Dermis blood vessel endothelial cell (primary cell): ENCODE data around the gene MBD5. TPM values are rescaled to one million over a fixed set of nuclear protein-coding genes. Genes with fewer than 3 reads are reported as not detected.

ENCODE experiments used
- DNase-seq: peaks from one replicate; pipeline ENCODE4 v3.0.0; 2010
- total RNA-seq: library from RNA; depleted of rRNA; stranded (reverse); fragments of >200 nt; gene quantifications from 2 replicates; pipeline ENCODE4 v1.2.3, GENCODE V29; 2014

MBD5 gene
- total RNA-seq, 1 donor from 2014 or later, result 12.3 TPM

DNA sequence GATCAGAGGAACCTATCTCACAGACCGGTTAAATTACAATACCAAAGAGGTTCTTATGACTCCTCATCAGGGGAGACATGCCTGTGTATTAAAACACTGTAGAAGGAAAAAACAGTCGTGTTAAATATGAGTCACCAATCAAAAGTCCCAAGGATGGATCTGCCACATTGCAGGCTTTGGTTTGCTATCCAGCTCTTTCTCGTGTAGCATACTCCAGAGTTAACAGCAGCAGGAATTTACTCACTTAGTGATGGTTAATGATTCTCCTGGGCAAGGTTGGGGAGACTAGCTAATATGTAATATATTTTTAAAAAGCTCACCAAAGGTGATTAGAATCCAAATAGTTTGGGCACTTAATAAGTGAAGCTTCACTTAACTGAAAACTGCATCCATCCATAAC is 109.7 kb downstream of the MBD5 start:
- DNase-seq, result peak; percentile 9

DNA sequence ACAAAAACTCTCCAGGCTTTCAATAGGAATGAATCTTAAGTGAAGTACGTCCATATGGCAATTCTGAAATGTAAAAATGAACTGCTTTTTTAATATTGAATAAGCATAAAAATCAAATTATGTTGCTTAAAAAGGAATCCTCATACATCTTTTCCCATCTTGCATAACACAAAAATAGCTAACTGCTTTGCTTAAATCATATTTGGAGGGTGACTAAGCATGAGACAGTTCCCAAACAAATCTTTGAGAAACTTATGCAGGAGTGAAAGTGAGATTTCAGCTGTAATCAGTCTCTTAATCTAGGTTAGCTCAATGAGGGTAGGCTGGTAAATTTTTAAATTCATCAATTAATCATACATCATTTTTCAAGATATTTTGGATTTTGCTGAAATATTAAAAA is 111.5 kb downstream of the MBD5 start:
- DNase-seq, result no peak

DNA sequence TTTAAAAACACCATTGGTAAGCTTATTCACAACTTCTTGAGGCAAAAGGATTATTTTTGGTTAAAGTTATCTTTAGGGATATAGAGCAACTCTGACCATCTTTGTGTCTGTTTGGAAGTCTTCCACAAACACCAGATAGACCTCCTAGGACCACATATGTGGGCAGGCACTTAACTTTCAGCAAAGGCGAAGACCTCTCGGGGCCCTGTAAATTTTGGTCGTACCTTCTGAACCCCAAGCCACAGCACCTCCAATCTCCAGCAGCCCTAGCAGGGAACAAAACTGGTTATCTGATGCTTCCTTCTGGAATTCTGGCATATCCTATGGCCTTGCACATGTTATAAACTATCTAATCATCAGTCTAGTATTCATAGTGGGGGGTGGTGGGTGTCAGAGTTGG is 114.8 kb downstream of the MBD5 start:
- no peak for DNase-seq

- DNase-seq, result no peak
These were observed 115.5 kb downstream of the MBD5 start for GRCh38 chr2:148136441-148136840.

DNA sequence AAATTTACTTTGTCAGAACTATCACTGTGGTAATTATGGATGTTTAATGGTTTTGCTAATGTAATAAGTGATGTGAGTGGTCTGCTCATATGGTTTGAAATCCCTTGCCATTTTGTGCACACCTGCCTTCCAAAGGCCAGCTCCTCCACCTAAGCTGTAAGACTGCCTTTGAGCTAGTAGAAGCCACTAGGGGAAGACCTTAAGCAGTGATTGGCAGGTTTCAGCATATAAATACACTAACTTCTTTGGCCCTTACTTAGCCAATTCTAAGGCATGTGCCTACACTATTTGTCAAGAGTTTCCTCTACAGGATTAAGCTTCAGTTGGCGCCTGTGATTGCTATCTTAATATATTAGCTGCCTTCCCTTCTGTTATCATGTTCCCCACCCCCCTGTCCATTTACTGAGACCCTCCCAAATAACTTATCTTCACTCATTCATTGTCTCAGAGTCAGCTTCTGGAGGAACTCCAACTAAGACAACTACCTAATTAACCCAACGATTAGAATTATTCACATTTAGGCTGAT is 141.1 kb downstream of the MBD5 start:
- no peak for DNase-seq

DNA sequence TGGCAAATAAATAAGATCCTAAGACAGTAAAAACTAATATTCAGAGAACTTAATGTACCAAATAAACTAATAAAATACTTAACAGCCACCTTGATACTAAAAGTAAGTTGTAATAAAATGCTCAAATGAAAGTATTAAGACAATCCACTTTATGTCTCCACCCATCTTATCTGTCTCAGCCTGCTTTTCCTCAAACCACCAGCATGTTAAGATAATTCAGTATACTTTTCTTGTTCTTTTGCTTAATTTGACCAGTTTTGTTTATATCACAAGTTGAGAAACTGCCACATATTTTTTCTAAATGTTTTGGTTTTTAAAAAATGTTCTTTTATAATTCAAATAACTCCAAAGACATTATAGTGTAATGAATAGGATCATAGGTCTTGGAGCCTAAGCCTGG is 142.0 kb downstream of the MBD5 start:
- DNase-seq, result no peak

DNA sequence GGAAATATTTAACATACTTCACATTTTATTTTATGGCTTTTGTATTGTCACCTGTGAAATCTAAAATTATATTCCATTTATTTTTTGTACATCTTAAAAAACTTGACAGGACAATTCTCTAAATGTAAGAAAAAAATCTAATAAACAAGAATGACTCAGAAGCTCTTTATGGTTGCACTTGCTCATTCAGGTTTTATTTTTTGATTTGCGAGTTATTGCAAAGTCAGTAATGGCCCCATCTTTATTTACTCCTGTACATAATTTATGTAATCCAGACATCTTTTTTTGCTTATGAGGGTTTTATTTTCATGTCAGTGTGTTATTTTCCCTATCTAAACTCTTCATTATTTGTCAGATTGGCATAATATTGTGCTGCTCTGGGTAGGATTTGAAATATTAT is 145.1 kb downstream of the MBD5 start:
- no peak for DNase-seq

DNA sequence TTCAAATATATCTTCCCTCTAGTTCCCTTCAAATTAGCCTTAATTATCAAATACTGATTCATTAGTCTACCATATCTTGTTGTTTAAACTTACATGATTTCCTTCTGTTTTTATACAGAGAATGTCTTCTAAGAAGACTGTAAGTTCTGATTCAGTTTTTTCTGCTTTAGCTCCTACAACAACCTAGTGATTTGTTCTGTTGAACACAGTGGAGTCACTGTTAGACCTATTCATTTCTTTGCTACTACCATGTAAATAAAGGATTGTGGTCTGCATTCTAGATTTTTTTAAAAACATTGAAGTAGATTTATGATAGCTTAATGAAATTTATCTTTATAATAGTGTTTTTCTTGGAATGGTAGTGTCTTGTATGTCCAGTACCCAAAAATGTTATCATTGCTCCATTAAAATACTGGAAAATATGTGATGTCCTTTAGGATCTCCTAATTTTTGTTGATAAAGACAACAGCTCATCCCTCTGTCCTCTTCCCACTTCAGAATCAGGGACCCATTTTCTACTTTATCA is 146.4 kb downstream of the MBD5 start:
- no peak for DNase-seq

DNA sequence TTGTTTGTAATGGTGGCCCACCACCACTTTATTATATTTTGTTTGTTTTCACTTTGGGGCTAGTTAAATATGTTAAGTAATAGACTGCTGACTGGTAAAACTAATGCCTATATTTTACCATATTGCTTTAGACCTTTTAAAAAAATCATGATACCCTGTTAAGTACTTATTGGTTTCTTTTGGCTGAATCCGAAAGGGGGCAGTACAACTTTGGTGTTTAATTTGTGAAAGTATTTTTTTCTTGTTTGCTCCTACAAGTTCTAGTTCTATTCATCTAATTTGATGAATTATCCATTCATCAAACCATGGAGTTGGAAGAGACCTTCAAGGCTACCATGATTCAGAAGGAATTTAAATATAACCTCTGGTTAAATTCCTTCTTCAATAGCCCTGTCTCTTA is 147.0 kb downstream of the MBD5 start:
- no peak for DNase-seq

- no peak for DNase-seq
These were observed 151.4 kb downstream of the MBD5 start for GRCh38 chr2:148172131-148172753.

GRCh38 chr2:148173168-148173567 is 152.3 kb downstream of the MBD5 start:
- DNase-seq, result no peak

- no peak for DNase-seq
These were observed 156.7 kb downstream of the MBD5 start for GRCh38 chr2:148177559-148177958.

DNA sequence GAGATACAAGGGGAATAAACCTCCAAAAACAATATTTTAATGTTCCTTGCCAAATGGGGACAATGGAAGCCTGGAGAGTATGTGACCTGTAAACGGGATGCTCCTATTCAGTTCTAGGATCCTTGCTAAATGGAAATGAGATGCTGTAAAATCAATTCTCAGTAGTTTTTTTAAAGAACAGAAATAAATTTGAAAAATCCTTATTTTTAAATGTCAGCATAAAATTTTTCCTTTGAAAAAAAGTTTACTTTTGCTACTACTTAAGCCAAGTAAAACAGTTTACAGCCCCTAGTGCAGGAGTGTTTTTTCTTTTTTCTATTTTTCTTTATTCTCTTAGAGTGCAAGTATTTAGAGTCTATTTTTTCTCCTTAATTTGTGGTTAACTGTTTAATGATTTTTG is 158.8 kb downstream of the MBD5 start:
- no peak for DNase-seq

DNA sequence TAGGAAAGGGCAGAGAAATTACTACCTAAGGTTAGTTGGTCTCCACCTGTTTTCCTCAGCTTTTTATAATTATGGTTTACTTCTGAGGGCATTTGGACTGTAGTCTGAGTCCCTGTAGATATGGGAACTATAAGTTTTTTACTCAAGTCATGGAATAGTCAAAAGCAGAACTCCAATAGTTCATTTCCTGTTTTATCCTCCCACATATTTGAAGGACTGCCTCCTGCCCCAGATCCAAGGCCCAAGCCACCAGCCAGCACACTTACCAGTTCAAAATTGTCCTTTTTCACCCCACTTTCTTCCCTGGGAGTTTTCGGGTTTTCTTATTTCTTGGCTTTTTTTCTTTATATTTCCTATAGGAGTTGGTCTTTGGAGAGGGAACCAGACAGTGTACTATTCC is 164.1 kb downstream of the MBD5 start:
- no peak for DNase-seq

- DNase-seq, result no peak
These were observed 174.0 kb downstream of the MBD5 start for GRCh38 chr2:148194882-148195281.

- DNase-seq, result peak; percentile 68
These were observed 180.4 kb downstream of the MBD5 start for GRCh38 chr2:148201075-148202004.

DNA sequence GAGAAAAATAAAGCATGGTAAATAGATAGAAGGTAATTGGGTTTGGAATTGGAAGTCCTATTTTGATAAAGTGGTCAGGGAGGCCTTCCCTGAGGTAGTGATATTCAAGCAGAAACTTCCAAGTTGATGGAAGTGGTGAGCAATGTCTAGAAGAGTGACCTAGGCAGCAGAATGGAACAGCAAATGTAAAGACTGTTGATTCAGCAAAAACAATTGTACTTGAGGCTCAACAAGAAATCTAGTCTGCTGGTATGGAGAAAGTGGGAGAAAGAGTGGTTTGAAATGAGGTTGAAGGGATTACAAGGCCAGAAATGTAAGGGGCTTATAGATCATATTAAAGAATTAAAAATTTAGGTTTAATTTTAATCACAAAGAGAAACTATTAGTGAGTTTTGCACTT is 181.3 kb downstream of the MBD5 start:
- no peak for DNase-seq

DNA sequence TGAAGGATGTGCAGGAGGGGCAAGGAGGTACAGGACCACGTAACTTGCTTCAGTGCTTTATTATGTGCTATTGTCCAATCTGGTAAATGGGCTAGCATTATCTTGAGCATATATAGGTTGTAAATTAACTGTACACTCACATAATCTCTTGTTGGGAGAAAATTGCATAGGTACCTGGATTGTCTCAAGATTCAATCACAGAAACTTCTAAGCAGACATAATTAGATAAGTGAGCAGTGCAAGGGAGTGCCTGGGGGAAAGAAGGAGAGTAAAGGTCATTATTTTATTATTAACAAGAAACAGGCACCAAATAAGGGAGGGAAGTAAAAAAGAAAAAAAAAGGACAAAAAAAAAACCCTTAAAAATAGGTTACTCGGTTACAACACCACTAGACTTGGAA is 186.2 kb downstream of the MBD5 start:
- no peak for DNase-seq

GRCh38 chr2:148209603-148210002 is 188.7 kb downstream of the MBD5 start:
- DNase-seq, result no peak

GRCh38 chr2:148218326-148219075 is 197.6 kb downstream of the MBD5 start:
- DNase-seq, result no peak

DNA sequence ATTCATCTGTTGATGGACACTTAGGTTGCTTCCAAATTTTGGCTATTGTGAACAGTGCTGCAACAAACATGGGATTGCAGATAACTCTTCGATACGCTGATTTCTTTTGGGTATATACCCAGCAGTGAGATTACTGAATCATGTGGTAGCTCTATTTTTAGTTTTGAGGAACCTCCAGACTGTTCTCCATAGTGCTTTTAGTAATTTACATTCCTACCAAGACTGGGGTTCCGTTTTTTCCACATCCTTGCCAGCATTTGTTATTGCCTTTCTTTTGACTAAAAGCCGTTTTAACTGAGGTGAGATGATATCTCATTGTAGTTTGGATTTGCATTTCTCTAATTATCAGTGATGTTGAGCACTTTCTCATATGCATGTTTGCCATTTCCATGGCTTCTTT is 200.3 kb downstream of the MBD5 start:
- DNase-seq, result no peak

DNA sequence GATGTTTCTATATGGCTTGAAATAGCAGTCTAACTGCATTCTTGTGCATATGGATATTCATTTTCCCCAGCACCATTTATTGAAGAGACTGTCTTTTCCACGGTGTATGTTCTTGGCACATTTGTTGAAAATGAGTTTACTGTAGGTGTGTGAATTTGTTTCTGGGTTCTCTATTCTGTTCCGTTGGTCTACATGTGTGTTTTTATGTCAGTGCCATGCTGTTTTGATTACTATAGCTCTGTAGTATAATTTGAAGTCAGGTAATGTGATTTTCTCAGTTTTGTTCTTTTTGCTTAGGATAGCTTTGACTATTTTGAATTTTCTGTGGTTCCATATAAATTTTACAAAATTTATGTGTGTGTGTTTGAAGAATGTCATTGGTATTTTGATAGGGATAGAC is 201.0 kb downstream of the MBD5 start:
- DNase-seq, result no peak

DNA sequence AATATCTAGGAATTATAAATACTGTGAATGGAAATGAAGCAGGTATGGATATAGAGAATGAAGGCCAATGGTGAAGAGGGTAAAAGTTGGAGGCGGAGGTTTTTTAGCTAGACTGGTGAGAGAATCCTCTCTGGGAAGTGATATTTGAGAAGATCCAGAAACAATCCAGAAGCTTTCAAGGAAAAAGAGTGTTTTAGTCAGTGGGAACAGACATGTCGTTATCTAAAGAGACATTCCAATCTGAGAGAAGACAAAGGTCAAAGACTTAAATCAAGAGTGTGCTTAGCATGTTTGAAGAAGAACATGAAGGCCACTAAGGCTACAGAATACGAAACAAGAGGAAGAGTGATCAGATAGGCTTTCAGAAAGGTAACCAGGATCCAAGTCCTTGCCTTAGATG is 211.0 kb downstream of the MBD5 start:
- DNase-seq, result no peak
